ENCODE data around the gene TP53.
"Not testable (repeated sequence)": the region's sequence is repeated elsewhere in the genome, so short reads cannot be mapped to it uniquely, and the experiment has no call there.

Gene TP53

GRCh38 chr17:7626956-7627249, 60.4 kb downstream of the TP53 start:
- TF ChIP-seq CTCF (conservative IDR thresholded peaks at IDR 0.05) (no peak), ZFX (IDR thresholded peaks at IDR 0.05) (no peak)

GRCh38 chr17:7626307-7626706, 61.0 kb downstream of the TP53 start:
- H3K27ac ChIP-seq, result no peak overlapping the region
- TF ChIP-seq ZFX (IDR thresholded peaks at IDR 0.05) (no peak), CTCF (conservative IDR thresholded peaks at IDR 0.05) (no peak)

More at GRCh38 chr17:7626956-7627249, 60.4 kb downstream of the TP53 start:
- peak overlapping the region; percentile 76 for H3K27ac ChIP-seq

GRCh38 chr17:7625749-7626148, 61.5 kb downstream of the TP53 start:
- H3K27ac ChIP-seq, result not testable (repeated sequence)

- TF ChIP-seq ZFX (IDR thresholded peaks at IDR 0.05) (no peak), CTCF (conservative IDR thresholded peaks at IDR 0.05) (no peak)
- H3K27ac ChIP-seq, result no peak overlapping the region
These were observed 63.6 kb downstream of the TP53 start for GRCh38 chr17:7623661-7624060.

- no peak for TF ChIP-seq ZFX (IDR thresholded peaks at IDR 0.05)
- TF ChIP-seq CTCF (conservative IDR thresholded peaks at IDR 0.05), result no peak
- no peak overlapping the region for H3K27ac ChIP-seq
These were observed 66.5 kb downstream of the TP53 start for GRCh38 chr17:7620835-7621234.

GRCh38 chr17:7618608-7619007, 68.7 kb downstream of the TP53 start:
- no peak overlapping the region for H3K27ac ChIP-seq
- TF ChIP-seq CTCF (conservative IDR thresholded peaks at IDR 0.05) (no peak), ZFX (IDR thresholded peaks at IDR 0.05) (no peak)
